Liver (tissue), 9 donors: ENCODE data around the gene PRR5L. TPM values are rescaled to one million over a fixed set of nuclear protein-coding genes. Genes with fewer than 3 reads are reported as not detected.

Source experiments
- DNase-seq: peaks from one replicate; pipeline ENCODE4 v3.0.0-alpha.2; 2017; ENCODE audit warnings: low spot score
- H3K27ac ChIP-seq, 2 donors: one replicate each; pipeline ENCODE4 v1.7.0; 2013; ENCODE audit warnings: inconsistent platforms in 2 of 2, low read length in 2 of 2, control low read depth in 1 of 2, low read depth in 1 of 2, mild to moderate bottlenecking in 1 of 2
- H3K27me3 ChIP-seq, 4 donors: one replicate each; pipeline versions ENCODE4 v1.6.1 to v1.7.0; 2013; ENCODE audit warnings: low read length in 3 of 4, inconsistent platforms in 1 of 4, mild to moderate bottlenecking in 1 of 4, moderate library complexity in 1 of 4; ENCODE audit not compliant: control insufficient read depth in 4 of 4, insufficient read depth in 4 of 4
- H3K36me3 ChIP-seq, 4 donors: one replicate each; pipeline versions ENCODE4 v1.6.1 to v1.7.0; 2013; ENCODE audit warnings: low read length in 3 of 4, mild to moderate bottlenecking in 3 of 4, low read depth in 1 of 4, moderate library complexity in 1 of 4; ENCODE audit not compliant: control insufficient read depth in 4 of 4, insufficient read depth in 3 of 4
- H3K4me1 ChIP-seq, 4 donors: one replicate each; pipeline versions ENCODE4 v1.6.1 to v1.7.0; 2013; ENCODE audit warnings: low read length in 3 of 4, mild to moderate bottlenecking in 3 of 4, moderate library complexity in 1 of 4; ENCODE audit not compliant: control insufficient read depth in 4 of 4, insufficient read depth in 4 of 4
- H3K4me3 ChIP-seq, 3 donors: one replicate each; pipeline versions ENCODE4 v1.6.1 to v1.7.0; 2013; ENCODE audit warnings: low read length in 3 of 3, control low read depth in 1 of 3, low read depth in 1 of 3, mild to moderate bottlenecking in 1 of 3
- H3K9ac ChIP-seq, 2 donors: one replicate each; pipeline ENCODE4 v1.7.0; 2013; ENCODE audit warnings: low read length in 2 of 2, mild to moderate bottlenecking in 2 of 2, moderate library complexity in 2 of 2, control low read depth in 1 of 2, low read depth in 1 of 2
- H3K9me3 ChIP-seq, 4 donors: one replicate each; pipeline versions ENCODE4 v1.6.1 to v1.7.0; 2013; ENCODE audit warnings: low read length in 3 of 4; ENCODE audit not compliant: control insufficient read depth in 4 of 4
- ATF3 ChIP-seq: IDR thresholded peaks from 2 replicates; pipeline ENCODE4 v1.6.1; 2016; ENCODE audit warnings: antibody characterized with exemption
- CTCF ChIP-seq: fragments of 150-350 bp; IDR thresholded peaks from 2 replicates; pipeline ENCODE4 v1.5.1; 2017; ENCODE audit warnings: improper control_type of control experiment, low read depth, low read length; ENCODE audit not compliant: missing input control
- FOXA1 ChIP-seq: IDR thresholded peaks from 2 replicates; pipeline ENCODE4 v1.6.1; 2016; ENCODE audit warnings: antibody characterized with exemption
- HNF4G ChIP-seq: IDR thresholded peaks from 2 replicates; pipeline ENCODE4 v1.6.1; 2016; ENCODE audit warnings: antibody characterized with exemption
- JUND ChIP-seq, 2 donors: IDR thresholded peaks; 2 replicates each; pipeline ENCODE4 v1.6.1; 2016; ENCODE audit warnings: antibody characterized with exemption in 2 of 2
- RAD21 ChIP-seq, 2 donors: IDR thresholded peaks; 2 replicates each; pipeline ENCODE4 v1.6.1; 2016; ENCODE audit warnings: antibody characterized with exemption in 2 of 2, mild to moderate bottlenecking in 2 of 2
- REST ChIP-seq: IDR thresholded peaks from 2 replicates; pipeline ENCODE4 v1.6.1; 2016; ENCODE audit warnings: antibody characterized with exemption, mild to moderate bottlenecking
- RXRA ChIP-seq, 2 donors: IDR thresholded peaks; 2 replicates each; pipeline ENCODE4 v1.6.1; 2017 to 2018; ENCODE audit warnings: antibody characterized with exemption in 2 of 2, mild to moderate bottlenecking in 1 of 2
- SP1 ChIP-seq: IDR thresholded peaks from 2 replicates; pipeline ENCODE4 v1.6.1; 2018; ENCODE audit warnings: antibody characterized with exemption, mild to moderate bottlenecking
- ZBTB33 ChIP-seq: IDR thresholded peaks from 2 replicates; pipeline ENCODE4 v1.6.1; 2016; ENCODE audit warnings: antibody characterized with exemption
- WGBS: extraction: QIAGEN DNeasy Blood & Tissue Kit; methylation state at CpG from one replicate; pipeline ENCODE4 v1.1.7; 2013; 5-methylcytosine and 5-hydroxymethylcytosine counted together
- polyA plus RNA-seq, 2 donors: library from polyadenylated mRNA; stranded (reverse) in 1 of 2; unstranded in 1 of 2; fragments of 200-250 nt in 1 of 2; fragments of >200 nt in 1 of 2; fragmentation: Nextera tagmentation in 1 of 2; extraction: Ambion mirVana in 1 of 2; gene quantifications; one replicate each; pipeline versions ENCODE4 v1.2.1 to v1.2.3, GENCODE V29; 2013 to 2015
- total RNA-seq, 2 donors: library from RNA; depleted of rRNA; stranded (reverse); fragments of >200 nt; gene quantifications; one replicate each; pipeline ENCODE4 v1.2.3, GENCODE V29; 2014
- donor health status: healthy.
- donor health status: healthy.
- donor health status: healthy.
- donor health status: healthy.
- donor health status: healthy.

Gene PRR5L
- total and polyA plus RNA-seq, 4 donors = 1.2 to 8.5 (median 4.5) TPM

- Histone ChIP-seq H3K9ac (no peak overlapping the region), H3K27me3 (no peaks in the 10 kb centered on the region), H3K4me1 (peaks cover 0 to 8% (median 4%) of the 10 kb centered on the region in 4 donors), H3K4me3 (no peak overlapping the region), H3K27ac (no peak overlapping the region), H3K36me3 (no peaks in the 10 kb centered on the region), H3K9me3 (no peaks in the 10 kb centered on the region)
- no peak for TF ChIP-seq ATF3
- TF ChIP-seq CTCF = no peak
- no peak for DNase-seq
- WGBS = 84% methylated on average over 3 of the region's 3 CpGs
These were observed 62.3 kb downstream of the PRR5L start for GRCh38 chr11:36358436-36358835.

GRCh38 chr11:36360318-36360717 is 64.2 kb downstream of the PRR5L start:
- Histone ChIP-seq H3K27me3 (no peaks in the 10 kb centered on the region), H3K4me1 (peaks cover 0 to 8% (median 4%) of the 10 kb centered on the region in 4 donors), H3K27ac (no peak overlapping the region), H3K4me3 (no peak overlapping the region), H3K9me3 (no peaks in the 10 kb centered on the region), H3K36me3 (no peaks in the 10 kb centered on the region), H3K9ac (no peak overlapping the region)
- 85% methylated on average over 3 of the region's 3 CpGs for WGBS
- no peak for TF ChIP-seq REST
- no peak for TF ChIP-seq SP1
- TF ChIP-seq CTCF = no peak
- TF ChIP-seq RXRA (IDR thresholded peaks at IDR 0.05) = no peak
- TF ChIP-seq RAD21 (IDR thresholded peaks at IDR 0.05) = no peak
- no peak for TF ChIP-seq FOXA1
- no peak for TF ChIP-seq JUND (IDR thresholded peaks at IDR 0.05)
- TF ChIP-seq HNF4G = no peak
- no peak for TF ChIP-seq ZBTB33
- no peak for DNase-seq
